A549 treated with DMSO at 1 μM for 4 hours (cell line): ENCODE data around the gene GCK. TPM values are rescaled to one million over a fixed set of nuclear protein-coding genes. Genes with fewer than 3 reads are reported as not detected.

Experiments used
- total RNA-seq: library from RNA; stranded (reverse); fragments of 200-300 nt; extraction: Qiagen RNA extraction; gene quantifications from 5 replicates; pipeline ENCODE4 v1.2.3, GENCODE V29; 2022; ENCODE audit warnings: low read depth

The GCK gene
- not detected in 5 replicates for total RNA-seq

GRCh38 chr7:44189286-44189992 is at the start of gene GCK:
GCK (minus strand) TSS chr7:44189439; CDS start chr7:44188953, 486 bp downstream.

GRCh38 chr7:44200699-44201461 is 11.6 kb upstream of the GCK start, which contains the start of gene YKT6:
YKT6 (plus strand) TSS chr7:44200978; CDS start chr7:44201136, 158 bp downstream.

GRCh38 chr7:44141221-44141850 is 47.9 kb downstream of the GCK start, which contains the start of gene MYL7:
MYL7 (minus strand) TSS chr7:44141332; CDS start chr7:44141305, 27 bp downstream.

GRCh38 chr7:44123190-44124003 is 65.8 kb downstream of the GCK start, which contains the start of gene POLD2:
POLD2 (minus strand) TSS chr7:44123548; CDS start chr7:44122053, 1,495 bp downstream.

GRCh38 chr7:44103923-44104859 is 85.0 kb downstream of the GCK start, which contains the start of gene AEBP1:
AEBP1 (plus strand) TSS chr7:44104345; CDS start chr7:44104666, 321 bp downstream.

Other genes with a start within 250 kb of the GCK start
- gene SPDYE1, start 191.5 kb downstream of the GCK start, total RNA-seq, result not detected in 5 replicates
- gene DBNL, start 144.7 kb downstream of the GCK start, total RNA-seq, result 65.7 to 74.1 TPM (median 66.9 TPM) in 5 replicates
- gene PGAM2, start 123.9 kb downstream of the GCK start, total RNA-seq, result 0.11 TPM in 1 of 5 replicates, not detected in the others
- 4.7 to 8.5 TPM (median 7.7 TPM) in 5 replicates for gene POLM, start 106.9 kb downstream of the GCK start, total RNA-seq
- gene AEBP1, start 85.1 kb downstream of the GCK start, total RNA-seq, result not detected in 5 replicates
- 142 to 177 TPM (median 159 TPM) in 5 replicates for gene POLD2, start 65.9 kb downstream of the GCK start, total RNA-seq
- not detected in 5 replicates for gene MYL7, start 48.1 kb downstream of the GCK start, total RNA-seq
- gene YKT6, start 11.5 kb upstream of the GCK start, total RNA-seq, result 110 to 128 TPM (median 123 TPM) in 5 replicates
- gene CAMK2B, start 136.2 kb upstream of the GCK start, total RNA-seq, result 0.15 to 0.28 TPM (median 0.20 TPM) in 5 replicates